GM18498 (cell line): ENCODE data around the gene CDKL1.
"Not testable (repeated sequence)": the region's sequence is repeated elsewhere in the genome, so short reads cannot be mapped to it uniquely, and the experiment has no call there.

ENCODE experiments used
- ATAC-seq: cut with Tn5 transposase; IDR thresholded peaks from one replicate; pipeline ENCODE4 v1.9.1; 2021; ENCODE audit warnings: mild to moderate bottlenecking, moderate library complexity; ENCODE audit not compliant: unreplicated experiment

Gene CDKL1

DNA sequence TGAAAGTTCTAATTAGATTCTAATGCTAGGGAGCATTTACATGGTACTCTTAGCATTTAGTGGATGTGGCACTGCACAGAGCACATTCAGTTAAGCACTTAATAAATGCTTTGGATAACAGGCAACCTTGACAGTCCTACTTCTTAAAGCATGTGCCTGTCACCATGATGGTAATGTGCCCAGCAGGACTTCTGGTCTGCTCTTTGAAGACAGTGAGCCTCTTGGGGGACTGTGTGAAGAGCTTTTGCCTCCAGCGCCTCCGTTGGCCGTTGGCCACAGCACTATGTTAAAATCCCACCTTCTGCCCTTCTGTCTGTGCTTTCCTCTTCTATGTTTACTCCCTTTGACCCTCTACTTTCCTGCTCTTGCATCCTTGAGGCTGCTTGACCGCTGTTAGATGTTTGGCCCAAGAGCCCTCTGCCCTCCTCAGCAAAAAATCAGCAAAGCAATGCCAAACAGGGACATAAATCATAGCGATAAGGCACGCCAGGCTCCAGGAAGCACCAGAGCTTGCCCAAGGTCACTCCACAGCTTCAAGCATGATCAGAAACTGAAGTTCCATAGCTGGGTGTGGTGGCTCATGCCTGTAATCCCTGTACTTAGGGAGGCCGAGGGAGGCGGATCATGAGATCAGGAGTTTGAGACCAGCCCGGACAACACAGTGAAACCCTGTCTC, 8.3 kb downstream of the CDKL1 start:
- no peak for ATAC-seq

- no peak for ATAC-seq
Measured at GRCh38 chr14:50387548-50387947, 9.1 kb downstream of the CDKL1 start.

DNA sequence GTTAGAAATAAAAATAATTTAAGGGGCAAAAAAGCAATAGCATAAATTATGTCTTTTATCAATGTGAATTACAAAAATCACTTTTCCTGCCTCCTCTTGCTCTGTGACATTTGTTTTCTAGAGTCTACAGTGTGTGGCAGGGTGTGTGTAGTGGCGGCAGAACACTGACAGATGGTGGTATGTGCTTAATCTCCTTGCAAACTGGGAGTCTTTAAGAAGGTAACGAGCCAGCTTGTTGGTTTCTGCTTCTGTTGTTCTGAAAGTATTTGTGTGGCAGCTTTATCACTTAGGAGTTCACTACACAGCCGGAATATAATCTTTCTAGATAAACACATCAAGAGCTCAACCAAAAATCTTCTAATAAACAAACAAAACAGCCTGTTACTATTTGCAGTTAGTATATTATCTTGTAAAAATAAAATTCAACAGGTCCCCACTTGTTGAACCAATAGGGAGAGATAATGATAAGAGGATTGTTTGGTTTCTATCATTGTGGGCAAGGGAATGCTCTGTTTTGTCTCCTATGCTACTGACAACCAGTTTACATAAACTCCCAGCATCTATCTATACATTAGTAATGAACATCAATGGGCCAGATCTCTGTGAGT, 13.0 kb downstream of the CDKL1 start:
- ATAC-seq, result no peak

DNA sequence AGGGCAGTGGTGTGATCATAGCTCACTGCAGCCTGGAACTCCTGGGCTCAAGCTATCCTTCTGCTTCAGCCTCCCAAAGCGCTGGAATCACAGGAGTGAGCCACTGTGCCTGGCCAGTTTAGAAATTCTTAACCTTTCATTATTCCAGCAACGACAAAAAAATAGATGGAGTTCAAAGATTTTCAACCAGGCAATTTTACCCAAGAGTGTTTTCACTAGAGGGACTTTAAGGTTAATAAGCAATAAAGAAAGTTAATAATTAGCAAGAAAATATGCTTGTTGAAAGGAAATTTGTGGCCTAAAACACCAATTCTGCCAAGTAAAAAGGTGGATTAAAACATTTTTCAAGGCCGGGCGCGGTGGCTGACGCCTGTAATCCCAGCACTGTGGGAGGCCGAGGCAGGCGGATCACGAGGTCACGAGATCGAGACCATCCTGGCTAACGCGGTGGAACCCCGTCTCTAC, 14.8 kb downstream of the CDKL1 start:
- no peak for ATAC-seq

DNA sequence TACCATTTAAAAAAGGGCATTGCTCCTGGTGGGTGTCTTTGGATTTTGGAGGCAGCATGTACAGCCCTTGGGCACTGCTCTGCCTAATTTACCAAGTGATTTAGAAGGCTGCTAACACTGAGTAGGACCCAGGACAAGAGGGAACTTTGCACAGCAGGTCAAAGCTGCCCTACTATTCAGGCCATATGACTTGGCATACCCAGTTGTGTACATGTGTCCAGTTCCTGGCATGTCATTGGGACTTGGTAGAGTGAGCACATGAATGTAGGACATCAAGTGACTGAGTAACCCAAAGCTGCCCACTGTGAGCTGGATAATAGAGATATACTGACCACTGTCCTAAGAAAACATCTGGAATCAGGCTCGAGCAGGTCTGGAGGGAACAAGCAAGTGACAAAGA, 15.7 kb downstream of the CDKL1 start:
- ATAC-seq, result no peak

- no peak for ATAC-seq
Measured at GRCh38 chr14:50380455-50380854, 16.2 kb downstream of the CDKL1 start.

DNA sequence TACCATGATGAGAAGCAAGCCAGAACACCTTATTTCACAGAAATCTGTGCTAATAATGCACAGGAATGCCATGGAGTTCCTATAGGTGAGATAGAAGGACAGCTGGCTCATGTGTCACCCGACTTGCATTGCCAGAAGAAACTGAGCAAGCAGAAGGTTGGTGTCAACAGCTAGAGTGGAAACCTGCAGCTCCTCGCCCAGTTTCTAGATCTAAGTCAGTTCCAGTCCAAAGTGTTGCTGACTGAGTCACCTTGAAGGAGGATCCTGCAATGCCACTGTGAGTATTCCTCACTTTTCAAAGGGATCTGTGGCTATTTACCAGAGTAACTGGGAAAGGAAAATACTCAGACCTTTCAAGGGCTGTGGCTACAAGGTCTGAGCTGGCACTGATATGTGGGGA, 17.1 kb downstream of the CDKL1 start:
- ATAC-seq, result no peak

DNA sequence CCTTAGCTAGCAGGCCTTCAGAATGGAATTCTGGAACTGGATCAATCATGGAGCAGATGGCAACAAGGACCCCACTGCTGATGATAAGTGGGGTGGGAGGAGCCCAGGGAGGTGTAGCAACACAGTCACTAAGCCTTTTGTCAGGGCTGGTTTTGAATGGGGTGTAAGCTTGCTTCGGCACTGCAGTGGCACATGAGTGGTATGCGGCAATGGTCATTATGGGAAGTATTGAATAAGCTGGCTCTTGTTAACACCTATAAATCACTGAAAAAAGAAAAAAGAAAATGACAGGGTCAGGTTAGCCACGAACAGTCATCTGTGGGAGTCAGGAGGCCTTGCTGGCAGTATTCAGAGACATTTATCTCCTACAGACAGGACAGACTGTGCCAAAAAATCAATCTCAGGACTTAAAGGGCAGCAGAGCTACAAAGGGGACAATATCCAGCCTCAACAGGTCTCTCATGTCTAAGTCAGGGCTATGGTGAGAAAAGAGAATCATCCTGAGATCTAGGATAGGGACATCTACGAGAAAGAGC, 19.1 kb downstream of the CDKL1 start:
- no peak for ATAC-seq

- no peak for ATAC-seq
Measured at GRCh38 chr14:50375760-50376159, 20.9 kb downstream of the CDKL1 start.

GRCh38 chr14:50373959-50374358, 22.7 kb downstream of the CDKL1 start:
- no peak for ATAC-seq

- no peak for ATAC-seq
Measured at GRCh38 chr14:50371546-50371945, 25.1 kb downstream of the CDKL1 start.

GRCh38 chr14:50366589-50366988, 30.1 kb downstream of the CDKL1 start:
- ATAC-seq, result no peak

DNA sequence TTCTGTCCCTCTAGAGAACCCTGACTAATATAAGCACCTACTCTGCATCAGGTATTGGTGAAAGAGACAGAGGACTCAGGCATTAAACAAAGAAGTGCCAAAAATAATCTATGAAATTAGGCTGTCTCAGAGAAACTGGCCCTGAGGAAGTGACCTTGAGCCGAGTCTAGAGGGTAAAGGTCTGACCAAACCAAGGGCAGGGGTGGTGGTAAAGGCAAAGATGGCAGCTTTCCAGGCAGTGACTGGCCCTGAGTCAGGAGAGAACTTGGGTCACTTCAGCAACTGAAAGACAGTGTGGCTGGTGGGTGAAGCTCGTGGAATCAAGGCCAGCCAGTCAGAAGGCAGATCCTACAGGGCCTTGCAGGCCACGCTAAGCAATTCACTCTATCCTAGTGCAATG, 30.6 kb downstream of the CDKL1 start:
- no peak for ATAC-seq

GRCh38 chr14:50365572-50365971, 31.1 kb downstream of the CDKL1 start:
- not testable (repeated sequence) for ATAC-seq

GRCh38 chr14:50364792-50365191, 31.9 kb downstream of the CDKL1 start:
- ATAC-seq, result no peak

GRCh38 chr14:50363714-50364111, 33.0 kb downstream of the CDKL1 start:
- peak; percentile 97 for ATAC-seq

DNA sequence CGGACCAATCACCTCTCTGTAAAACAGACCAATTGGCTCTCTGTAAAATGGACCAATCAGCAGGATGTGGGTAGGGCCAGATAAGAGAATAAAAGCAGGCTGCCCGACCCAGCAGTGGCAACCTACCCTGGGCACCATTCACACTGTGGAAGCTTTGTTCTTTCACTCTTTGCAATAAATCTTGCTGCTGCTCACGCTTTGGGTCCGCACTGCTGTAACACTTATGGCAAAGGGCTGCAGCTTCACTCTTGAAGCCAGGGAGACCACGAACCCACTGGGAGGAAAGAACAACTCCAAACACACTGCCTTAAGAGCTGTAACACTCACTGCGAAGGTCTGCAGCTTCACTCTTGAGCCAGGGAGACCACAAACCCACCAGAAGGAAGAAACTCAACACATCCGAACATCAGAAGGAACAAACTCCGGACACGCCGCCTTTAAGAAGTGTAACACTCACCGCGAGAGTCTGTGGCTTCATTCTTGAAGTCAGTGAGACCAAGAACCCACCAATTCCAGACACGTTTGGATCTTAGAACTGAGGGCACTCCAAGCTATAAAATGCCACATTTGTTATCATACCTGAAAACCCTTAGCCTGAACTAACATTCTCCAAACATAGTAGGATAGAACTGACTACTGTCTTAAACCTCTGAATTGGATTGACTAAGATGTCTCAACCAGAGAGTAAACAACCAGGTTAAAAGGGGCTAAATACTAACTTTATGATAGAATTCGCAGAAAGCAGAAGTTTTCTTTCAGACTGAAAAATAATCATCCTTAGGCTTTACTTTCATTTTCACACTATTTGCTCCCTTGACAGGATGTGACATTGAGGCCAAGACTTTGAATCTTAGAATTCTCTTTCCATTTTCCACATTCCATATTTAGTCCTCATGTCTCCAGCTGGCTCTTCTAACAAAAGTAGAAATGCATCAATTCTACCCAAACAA, 33.6 kb downstream of the CDKL1 start:
- peak; percentile 18 for ATAC-seq

GRCh38 chr14:50361473-50362403, 34.9 kb downstream of the CDKL1 start:
- ATAC-seq, result not testable (repeated sequence)

DNA sequence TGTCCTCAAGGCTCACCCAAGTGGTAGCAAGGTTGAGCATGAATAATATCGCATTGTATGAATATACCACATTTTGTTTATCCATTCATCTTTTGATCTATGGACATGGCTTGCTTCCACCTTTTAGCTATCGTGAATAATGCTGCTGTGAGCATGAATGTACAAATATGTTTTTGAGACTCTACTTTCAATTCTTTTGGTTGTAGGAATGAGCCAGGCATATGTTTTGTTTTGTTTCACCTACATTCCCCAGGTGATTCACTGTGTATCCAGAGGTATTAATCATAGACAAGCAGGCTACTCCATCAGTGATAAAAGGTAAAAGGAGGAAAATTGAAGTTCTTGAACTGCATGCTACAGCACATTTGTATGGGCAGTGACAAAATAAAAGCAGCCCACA, 35.8 kb downstream of the CDKL1 start:
- ATAC-seq, result no peak

GRCh38 chr14:50360093-50360492, 36.6 kb downstream of the CDKL1 start:
- no peak for ATAC-seq
